ENCODE results near the gene WSB2.

DNA sequence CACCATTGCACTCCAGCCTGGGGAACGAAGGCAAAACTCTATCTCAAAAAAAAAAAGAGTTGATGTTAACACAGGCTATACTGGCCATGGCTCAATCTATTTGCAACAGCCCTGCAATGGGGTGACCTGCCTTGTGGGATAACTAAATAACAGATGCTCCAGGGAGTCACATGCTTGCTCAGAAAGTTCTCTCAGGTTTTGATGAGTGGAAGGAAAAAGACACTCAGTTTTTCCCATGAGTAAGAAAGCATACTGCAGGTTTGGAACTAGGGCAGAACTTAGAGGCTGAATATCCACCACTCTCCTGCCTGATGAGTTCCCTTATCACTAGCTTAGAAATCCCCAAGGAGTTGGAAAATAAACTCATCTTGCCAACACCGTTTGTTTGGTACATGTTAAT is 16.9 kb downstream of the WSB2 start:
- TF ChIP-seq TAF1 (IDR thresholded peaks at IDR 0.05; ENCODE audit: borderline replicate concordance, low read depth, low read length) (no peak), POLR2AphosphoS5 (IDR thresholded peaks at IDR 0.05; ENCODE audit: low read depth, low read length) (no peak), POLR2A (IDR thresholded peaks at IDR 0.05; ENCODE audit: low read depth, low read length) (no peak)

Measured in GM12892 (cell line).